HepG2 (cell line): ENCODE results near the gene PEX10. TPM values are rescaled to one million over a fixed set of nuclear protein-coding genes. Genes with fewer than 3 reads are reported as not detected.

ENCODE experiments used
- ATAC-seq: fragments of 200-7000 bp; cut with Tn5 transposase; 3 replicates; pipeline ENCODE4 v1.9.1; 2020; ENCODE audit warnings: mild to moderate bottlenecking, moderate library complexity
- BruUV-seq: library from RNA; stranded (reverse); fragments of 400-500 nt; replicated peaks from 2 replicates; lab custom pipeline; 2021; lab: Mats Ljungman, UMichigan
- CTCF ChIA-PET: fragments of 300-600 bp; formaldehyde crosslinking; extraction: SDS; loops from one replicate; lab custom pipeline; 2021; ENCODE audit warnings: low total read pairs, inconsistent platforms, low intra/inter-chr PET ratio; lab: Yijun Ruan, JAX
- POLR2A ChIA-PET: fragments of 350-600 bp; sonication (Branson Sonifier 250); formaldehyde crosslinking; loops from one replicate; lab custom pipeline; 2020; ENCODE audit warnings: antibody characterized with exemption, inconsistent platforms; lab: Yijun Ruan, JAX
- DNase-seq: peaks from one replicate; pipeline ENCODE4 v3.0.0-alpha.2; 2015; ENCODE audit warnings: low spot score
- FAIRE-seq: peaks from 3 replicates; lab custom pipeline; 2011; peaks lifted over from hg19 to GRCh38; lab: Jason Lieb, UNC
- H2AFZ ChIP-seq: one replicate; pipeline ENCODE4 v1.6.1; 2011; ENCODE audit warnings: low read length, inconsistent platforms
- H3K27ac ChIP-seq: fragments of 300-600 bp; 3 replicates; pipeline ENCODE4 v1.8.0; 2011; ENCODE audit warnings: mixed run types, mild to moderate bottlenecking, mixed read lengths, low read length, inconsistent platforms; ENCODE audit not compliant: insufficient read depth; ENCODE audit errors: extremely low read length
- H3K27me3 ChIP-seq, 2 experiments: fragments of 200-600 bp in 1 of 2; 2 replicates in 1 of 2; 3 replicates in 1 of 2; pipeline versions ENCODE4 v1.6.0 to v1.8.0; 2011; ENCODE audit warnings: low read length in 2 of 2, mild to moderate bottlenecking in 2 of 2, moderate library complexity in 2 of 2, inconsistent platforms in 1 of 2; ENCODE audit not compliant: insufficient read depth in 2 of 2, control insufficient read depth in 1 of 2
- H3K36me3 ChIP-seq, 2 experiments: fragments of 200-600 bp in 1 of 2; replicated peaks in 1 of 2; 2 replicates in 1 of 2; 3 replicates in 1 of 2; pipeline versions ENCODE4 v1.5.1 to v1.8.0; 2011; ENCODE audit warnings: low read length in 2 of 2, inconsistent platforms in 1 of 2; ENCODE audit not compliant: insufficient read depth in 2 of 2, control insufficient read depth in 1 of 2
- H3K4me1 ChIP-seq: 2 replicates; pipeline ENCODE4 v1.5.1; 2012; ENCODE audit warnings: low read length, inconsistent platforms; ENCODE audit not compliant: insufficient read depth
- H3K4me2 ChIP-seq: 2 replicates; pipeline ENCODE4 v1.6.0; 2011; ENCODE audit warnings: low read depth, low read length, inconsistent platforms
- H3K4me3 ChIP-seq, 3 experiments: fragments of 200-600 bp in 1 of 3; sonication (generic), shearing (Covaris generic) in 1 of 3; replicated peaks in 1 of 3; 2 replicates each; pipeline ENCODE4 v1.5.1; 2011 to 2016; ENCODE audit warnings: low read length in 3 of 3, inconsistent platforms in 2 of 3, low read depth in 2 of 3, mild to moderate bottlenecking in 2 of 3, control low read depth in 1 of 3, mixed read lengths in 1 of 3; ENCODE audit not compliant: insufficient read depth in 1 of 3
- H3K79me2 ChIP-seq: one replicate; pipeline ENCODE4 v1.6.1; 2011; ENCODE audit warnings: low read length, inconsistent platforms; ENCODE audit not compliant: insufficient read depth
- H3K9ac ChIP-seq: 2 replicates; pipeline ENCODE4 v1.6.0; 2011; ENCODE audit warnings: mild to moderate bottlenecking, low read depth, low read length, inconsistent platforms; ENCODE audit not compliant: insufficient read depth
- H3K9me3 ChIP-seq: 2 replicates; pipeline ENCODE4 v1.5.1; 2012; ENCODE audit warnings: mild to moderate bottlenecking, low read length
- H4K20me1 ChIP-seq: 2 replicates; pipeline ENCODE4 v1.6.0; 2011; ENCODE audit warnings: inconsistent platforms, mild to moderate bottlenecking, low read length, moderate library complexity; ENCODE audit not compliant: insufficient read depth
- JUN ChIP-seq: sonication (generic); formaldehyde crosslinking; IDR thresholded peaks from 2 replicates; pipeline ENCODE4 v1.4.0; 2020; ENCODE audit warnings: mild to moderate bottlenecking, missing genetic modification reagents
- WGBS: methylation state at CpG from one replicate; pipeline ENCODE4 v1.1.6; 2017; ENCODE audit warnings: low lambda C conversion rate; 5-methylcytosine and 5-hydroxymethylcytosine counted together
- in situ Hi-C: cut with HindIII; loops from 2 replicates; pipeline ENCODE4 v1.10.0; 2017; ENCODE audit warnings: low pct_unique_long_range_greater_than_20kb; ENCODE audit not compliant: extremely low pct_ligation_motif_present
- intact Hi-C: fragments of 100-400 bp; cut with micrococcal nuclease; formaldehyde crosslinking; loops from one replicate; pipeline ENCODE4 v1.10.0; 2022; ENCODE audit not compliant: unreplicated experiment
- polyA plus RNA-seq, 8 experiments: library from polyadenylated mRNA; depleted of rRNA in 3 of 8; stranded (reverse) in 7 of 8; unstranded in 1 of 8; fragments of >200 nt; fragmentation: Illumina TruSeq in 4 of 8; extraction: Trizol in 4 of 8; gene quantifications; 2 replicates each; pipeline versions ENCODE4 v1.2.1 to v1.2.3, GENCODE V29; 2011 to 2016; ENCODE audit warnings: low read depth in 4 of 8, missing spikeins in 1 of 8, mixed read lengths in 1 of 8; ENCODE audit not compliant: insufficient read depth in 1 of 8
- total RNA-seq, 5 experiments: library from RNA; depleted of rRNA; stranded (reverse); fragments of >200 nt; fragmentation: Illumina TruSeq; extraction: Trizol; gene quantifications; 2 replicates each; pipeline ENCODE4 v1.2.3, GENCODE V29; 2016; ENCODE audit warnings: low read depth in 1 of 5
- TF ChIP-seq, protein P1 (sequence below): fragments of 450-650 bp; IDR thresholded peaks from 2 replicates; pipeline ENCODE4 v1.6.1; 2016
- TF ChIP-seq, protein P2 (sequence below): sonication (generic); formaldehyde crosslinking; IDR thresholded peaks from 2 replicates; pipeline ENCODE4 v1.8.1; 2022; ENCODE audit warnings: mild to moderate bottlenecking, missing genetic modification reagents

The PEX10 gene
- total and polyA plus RNA-seq, 2 of the 13 experiments (the other 11 are each of a cell fraction or from before 2014, with no cell fraction given) = 16.1 to 39.6 TPM

DNA sequence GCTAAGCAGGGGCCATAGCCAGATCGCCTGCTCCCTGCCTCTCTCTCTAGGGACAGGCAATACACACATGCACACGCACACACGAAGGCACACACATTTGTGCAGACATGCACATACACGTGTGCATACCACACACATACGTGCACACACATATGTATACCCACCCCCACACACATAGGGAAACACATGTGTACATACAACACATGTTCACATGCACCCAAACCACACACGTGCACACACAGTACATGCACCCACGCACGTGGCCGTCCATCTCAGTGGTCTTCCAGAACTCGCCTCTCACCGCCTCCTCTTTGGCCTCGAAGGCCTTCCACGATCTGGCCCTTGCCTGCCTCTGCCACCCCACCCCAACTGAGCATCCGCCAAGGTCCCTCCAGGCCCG is 25.3 kb upstream of the PEX10 start:
- H3K79me2 ChIP-seq = no peaks in the 10 kb centered on the region
- no peaks in the 10 kb centered on the region for H3K36me3 ChIP-seq
- WGBS = 23% methylated on average over 15 of the region's 15 CpGs
- BruUV-seq = no TSS peak
- H3K27ac ChIP-seq = no peak overlapping the region
- no peak overlapping the region for H3K4me3 ChIP-seq
- H3K9me3 ChIP-seq = no peaks in the 10 kb centered on the region
- H3K27me3 ChIP-seq = peaks cover 32 to 78% of the 10 kb centered on the region in 2 experiments
- intact Hi-C loops = no loop called here
- no peak overlapping the region for H3K4me2 ChIP-seq
- H3K4me1 ChIP-seq = no peaks in the 10 kb centered on the region
- FAIRE-seq = no peak
- H3K9ac ChIP-seq = no peak overlapping the region
- TF ChIP-seq JUN (CRISPR knock-in tag) = no peak
- TF ChIP-seq, protein P1, sequence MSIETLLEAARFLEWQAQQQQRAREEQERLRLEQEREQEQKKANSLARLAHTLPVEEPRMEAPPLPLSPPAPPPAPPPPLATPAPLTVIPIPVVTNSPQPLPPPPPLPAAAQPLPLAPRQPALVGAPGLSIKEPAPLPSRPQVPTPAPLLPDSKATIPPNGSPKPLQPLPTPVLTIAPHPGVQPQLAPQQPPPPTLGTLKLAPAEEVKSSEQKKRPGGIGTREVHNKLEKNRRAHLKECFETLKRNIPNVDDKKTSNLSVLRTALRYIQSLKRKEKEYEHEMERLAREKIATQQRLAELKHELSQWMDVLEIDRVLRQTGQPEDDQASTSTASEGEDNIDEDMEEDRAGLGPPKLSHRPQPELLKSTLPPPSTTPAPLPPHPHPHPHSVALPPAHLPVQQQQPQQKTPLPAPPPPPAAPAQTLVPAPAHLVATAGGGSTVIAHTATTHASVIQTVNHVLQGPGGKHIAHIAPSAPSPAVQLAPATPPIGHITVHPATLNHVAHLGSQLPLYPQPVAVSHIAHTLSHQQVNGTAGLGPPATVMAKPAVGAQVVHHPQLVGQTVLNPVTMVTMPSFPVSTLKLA = peak; percentile 97
- in situ Hi-C loops = no loop called here
- ATAC-seq = no peak
- peaks cover 7% of the 10 kb centered on the region; the same call in 1 of the 2 replicates for H4K20me1 ChIP-seq
- H2AFZ ChIP-seq = no peak overlapping the region
- ChIA-PET CTCF (no interaction called here), POLR2A (no interaction called here)
- no peak for DNase-seq

DNA sequence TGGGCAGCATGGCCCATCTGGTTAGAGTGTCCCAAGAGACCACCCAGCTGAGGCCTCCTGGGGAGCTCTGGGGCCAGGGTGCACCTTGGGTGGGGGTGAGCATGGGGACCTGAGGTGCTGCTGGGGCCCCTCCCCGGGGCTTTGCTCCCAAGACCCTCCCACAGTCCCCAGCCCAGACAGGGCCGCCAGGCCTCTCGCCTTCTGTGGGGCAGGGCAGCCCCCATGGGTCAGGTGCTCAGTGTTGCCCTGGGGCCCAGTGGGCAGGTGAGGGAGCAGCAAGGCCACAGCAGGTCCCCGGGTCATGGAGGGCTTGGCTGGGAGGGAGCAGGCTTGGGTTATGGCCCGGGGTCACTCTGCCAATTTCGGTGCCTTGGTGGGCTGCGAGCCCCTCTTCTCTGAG is 24.5 kb upstream of the PEX10 start:
- TF ChIP-seq, protein P2, sequence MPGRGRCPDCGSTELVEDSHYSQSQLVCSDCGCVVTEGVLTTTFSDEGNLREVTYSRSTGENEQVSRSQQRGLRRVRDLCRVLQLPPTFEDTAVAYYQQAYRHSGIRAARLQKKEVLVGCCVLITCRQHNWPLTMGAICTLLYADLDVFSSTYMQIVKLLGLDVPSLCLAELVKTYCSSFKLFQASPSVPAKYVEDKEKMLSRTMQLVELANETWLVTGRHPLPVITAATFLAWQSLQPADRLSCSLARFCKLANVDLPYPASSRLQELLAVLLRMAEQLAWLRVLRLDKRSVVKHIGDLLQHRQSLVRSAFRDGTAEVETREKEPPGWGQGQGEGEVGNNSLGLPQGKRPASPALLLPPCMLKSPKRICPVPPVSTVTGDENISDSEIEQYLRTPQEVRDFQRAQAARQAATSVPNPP (CRISPR knock-in tag) = no peak
- FAIRE-seq = no peak
- no CpG with 5 or more reads among the region's 7 CpGs for WGBS

More for the DNA sequence above, 24.5 kb upstream of the PEX10 start:
- ChIA-PET CTCF (no interaction called here), POLR2A (no interaction called here)
- Histone ChIP-seq H3K79me2 (no peaks in the 10 kb centered on the region), H3K4me2 (no peak overlapping the region), H2AFZ (no peak overlapping the region), H3K9me3 (no peaks in the 10 kb centered on the region), H3K27me3 (peaks cover 26 to 78% of the 10 kb centered on the region in 2 experiments), H3K4me1 (no peaks in the 10 kb centered on the region), H3K4me3 (no peak overlapping the region), H4K20me1 (peaks cover 7% of the 10 kb centered on the region; the same call in 1 of the 2 replicates), H3K9ac (no peak overlapping the region), H3K27ac (no peak overlapping the region), H3K36me3 (no peaks in the 10 kb centered on the region)
- in situ Hi-C loops (no loop called here), intact Hi-C loops (no loop called here)
- no TSS peak for BruUV-seq
- ATAC-seq (no peak), DNase-seq (no peak)
